ENCODE data around the gene FNIP1.

DNA sequence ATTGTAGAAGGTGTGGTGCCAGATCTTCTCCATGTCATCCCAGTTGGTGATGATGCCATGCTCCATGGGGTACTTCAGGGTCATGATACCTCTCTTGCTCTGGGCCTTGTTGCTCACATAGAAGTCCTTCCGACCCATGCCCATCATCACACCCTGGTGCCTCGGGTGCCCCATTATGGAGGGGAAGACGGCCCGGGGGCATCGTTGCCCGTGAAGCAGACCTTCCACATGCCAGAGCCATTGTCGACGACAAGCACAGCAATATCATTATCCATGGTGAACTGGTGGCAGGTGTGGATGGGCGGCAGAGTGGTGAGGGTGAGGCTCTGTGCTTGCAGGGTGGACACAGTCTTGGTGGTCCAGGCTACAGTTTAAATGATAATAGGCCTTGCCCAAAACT is 137.0 kb downstream of the FNIP1 start:
- TF ChIP-seq, protein P1, sequence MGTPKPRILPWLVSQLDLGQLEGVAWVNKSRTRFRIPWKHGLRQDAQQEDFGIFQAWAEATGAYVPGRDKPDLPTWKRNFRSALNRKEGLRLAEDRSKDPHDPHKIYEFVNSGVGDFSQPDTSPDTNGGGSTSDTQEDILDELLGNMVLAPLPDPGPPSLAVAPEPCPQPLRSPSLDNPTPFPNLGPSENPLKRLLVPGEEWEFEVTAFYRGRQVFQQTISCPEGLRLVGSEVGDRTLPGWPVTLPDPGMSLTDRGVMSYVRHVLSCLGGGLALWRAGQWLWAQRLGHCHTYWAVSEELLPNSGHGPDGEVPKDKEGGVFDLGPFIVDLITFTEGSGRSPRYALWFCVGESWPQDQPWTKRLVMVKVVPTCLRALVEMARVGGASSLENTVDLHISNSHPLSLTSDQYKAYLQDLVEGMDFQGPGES (IDR thresholded peaks at IDR 0.05; ENCODE audit: low read depth, low read length): no peak
- TF ChIP-seq, protein P2, sequence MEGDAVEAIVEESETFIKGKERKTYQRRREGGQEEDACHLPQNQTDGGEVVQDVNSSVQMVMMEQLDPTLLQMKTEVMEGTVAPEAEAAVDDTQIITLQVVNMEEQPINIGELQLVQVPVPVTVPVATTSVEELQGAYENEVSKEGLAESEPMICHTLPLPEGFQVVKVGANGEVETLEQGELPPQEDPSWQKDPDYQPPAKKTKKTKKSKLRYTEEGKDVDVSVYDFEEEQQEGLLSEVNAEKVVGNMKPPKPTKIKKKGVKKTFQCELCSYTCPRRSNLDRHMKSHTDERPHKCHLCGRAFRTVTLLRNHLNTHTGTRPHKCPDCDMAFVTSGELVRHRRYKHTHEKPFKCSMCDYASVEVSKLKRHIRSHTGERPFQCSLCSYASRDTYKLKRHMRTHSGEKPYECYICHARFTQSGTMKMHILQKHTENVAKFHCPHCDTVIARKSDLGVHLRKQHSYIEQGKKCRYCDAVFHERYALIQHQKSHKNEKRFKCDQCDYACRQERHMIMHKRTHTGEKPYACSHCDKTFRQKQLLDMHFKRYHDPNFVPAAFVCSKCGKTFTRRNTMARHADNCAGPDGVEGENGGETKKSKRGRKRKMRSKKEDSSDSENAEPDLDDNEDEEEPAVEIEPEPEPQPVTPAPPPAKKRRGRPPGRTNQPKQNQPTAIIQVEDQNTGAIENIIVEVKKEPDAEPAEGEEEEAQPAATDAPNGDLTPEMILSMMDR (IDR thresholded peaks at IDR 0.05): no peak
- TF ChIP-seq NRF1 (IDR thresholded peaks at IDR 0.05; ENCODE audit: low read depth, low read length): no peak
